GM23248 (cell line): ENCODE data around the gene IP6K3.

Experiments used
- EZH2 ChIP-seq: fragments of 200-600 bp; sonication (generic); IDR thresholded peaks from 2 replicates; pipeline ENCODE4 v1.6.1; 2018; ENCODE audit warnings: antibody characterized with exemption, mild to moderate bottlenecking; ENCODE audit not compliant: insufficient read depth, poor library complexity, severe bottlenecking
- EZH2phosphoT487 ChIP-seq: fragments of 200-600 bp; sonication (generic); IDR thresholded peaks from 2 replicates; pipeline ENCODE4 v1.6.1; 2018; ENCODE audit warnings: antibody characterized with exemption, moderate library complexity, mild to moderate bottlenecking, low read depth; ENCODE audit not compliant: insufficient read depth

DNA sequence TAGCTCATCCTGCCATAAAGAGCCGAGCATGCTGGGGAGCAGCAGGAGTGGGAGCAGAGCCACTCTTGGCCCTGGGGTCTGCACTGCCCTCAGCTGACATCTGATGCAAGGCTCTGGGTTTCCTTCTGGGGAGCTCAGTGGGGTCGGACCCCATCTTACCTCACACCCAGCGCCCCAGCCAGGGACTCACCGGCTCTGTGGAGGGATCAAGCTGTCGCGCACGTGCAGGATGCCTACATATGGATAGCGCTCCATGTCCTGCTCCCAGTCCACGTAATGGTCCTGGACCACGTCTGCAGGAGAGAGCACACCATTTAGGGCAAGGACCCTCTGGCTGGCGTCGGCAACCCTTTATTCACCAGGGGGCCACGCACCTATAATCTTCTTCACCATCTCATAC, 30.1 kb upstream of the IP6K3 start:
- no peak for TF ChIP-seq EZH2phosphoT487
- TF ChIP-seq EZH2 = no peak
